Renal cortical epithelial cell (primary cell): Measurements from ENCODE around the gene ANKRD29. TPM values are rescaled to one million over a fixed set of nuclear protein-coding genes. Genes with fewer than 3 reads are reported as not detected.
A peak's percentile ranks its signal among the peaks of the same experiment; 100 is the strongest.
"Not testable (repeated sequence)": the region's sequence is repeated elsewhere in the genome, so short reads cannot be mapped to it uniquely, and the experiment has no call there.

ENCODE experiments used
- DNase-seq: peaks from one replicate; pipeline ENCODE4 v3.0.0-alpha.2; 2011; ENCODE audit warnings: low read depth
- total RNA-seq: library from RNA; depleted of rRNA; stranded (reverse); fragments of >200 nt; gene quantifications from 2 replicates; pipeline ENCODE4 v1.2.3, GENCODE V29; 2014

The ANKRD29 gene
- total RNA-seq, 1 donor from 2014 or later, result 7.2 TPM

DNA sequence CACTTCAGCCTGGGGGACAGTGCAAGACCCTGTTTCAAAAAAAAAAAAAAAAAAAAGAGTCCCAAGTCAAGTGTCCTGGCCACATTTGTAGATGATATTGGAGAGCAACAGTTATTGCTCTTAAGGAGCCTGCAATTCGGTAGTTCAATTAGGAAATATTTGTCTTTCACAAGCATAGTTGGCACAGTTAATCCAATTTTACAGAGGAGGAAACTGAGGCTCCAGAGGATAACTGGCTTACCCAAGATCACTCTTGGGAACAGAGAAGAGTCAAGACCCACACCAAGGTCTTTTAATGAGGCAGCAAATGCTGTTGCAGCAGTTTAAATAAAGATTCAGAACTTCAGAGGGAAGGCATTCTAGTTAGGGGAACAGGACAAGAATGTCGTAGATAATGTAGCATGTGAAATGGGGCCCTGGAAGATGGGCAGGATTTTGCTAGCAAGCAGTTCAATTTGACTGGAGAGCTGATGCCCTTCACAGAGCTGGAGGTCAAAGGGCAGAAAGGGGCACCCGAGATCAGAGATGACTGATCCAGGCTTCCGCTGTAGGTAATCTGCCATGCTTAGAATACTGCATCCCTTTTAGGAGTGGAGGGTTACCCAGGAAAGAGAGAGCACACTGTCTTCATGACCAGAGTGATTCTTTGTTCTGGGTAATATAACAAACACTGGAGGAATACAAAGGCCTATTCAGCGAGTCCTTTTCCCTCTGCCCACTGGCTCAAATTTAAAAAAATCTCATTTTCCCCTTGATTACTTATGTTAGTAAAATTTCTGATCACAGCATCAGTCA lies 79.4 kb downstream of the ANKRD29 start:
- DNase-seq, result no peak

DNA sequence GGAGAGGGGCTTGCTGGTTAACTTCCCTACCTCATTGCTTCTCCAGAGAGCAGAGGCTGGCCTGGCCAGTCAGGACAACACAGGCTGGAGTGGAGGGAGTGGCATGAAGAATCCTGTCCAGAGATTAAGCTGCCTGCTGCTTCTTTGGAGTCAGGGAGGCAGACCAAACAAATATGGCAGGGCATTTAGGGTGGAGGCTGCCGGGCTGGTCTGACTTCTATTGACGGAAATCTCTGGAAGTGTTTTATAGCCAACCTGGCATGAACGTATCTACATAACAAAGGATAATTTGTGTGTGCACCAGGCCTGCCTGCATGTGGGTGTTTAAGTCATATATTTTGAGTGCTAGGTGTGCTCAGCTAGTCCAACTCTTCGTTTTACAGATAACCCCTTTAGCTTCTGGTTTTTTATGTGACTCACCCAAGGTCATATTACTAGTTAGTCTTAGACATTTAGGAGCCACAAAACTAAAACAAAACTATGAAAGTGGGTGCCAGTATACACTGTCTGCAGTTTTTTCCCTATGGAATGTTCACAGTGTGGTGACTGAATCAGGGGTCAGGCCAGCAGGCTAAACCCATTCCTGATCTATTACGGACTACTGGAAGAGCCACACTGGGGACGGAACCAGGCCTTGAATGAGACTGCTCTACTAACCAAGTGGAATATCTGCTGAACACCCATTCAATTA lies 81.9 kb downstream of the ANKRD29 start:
- no peak for DNase-seq

DNA sequence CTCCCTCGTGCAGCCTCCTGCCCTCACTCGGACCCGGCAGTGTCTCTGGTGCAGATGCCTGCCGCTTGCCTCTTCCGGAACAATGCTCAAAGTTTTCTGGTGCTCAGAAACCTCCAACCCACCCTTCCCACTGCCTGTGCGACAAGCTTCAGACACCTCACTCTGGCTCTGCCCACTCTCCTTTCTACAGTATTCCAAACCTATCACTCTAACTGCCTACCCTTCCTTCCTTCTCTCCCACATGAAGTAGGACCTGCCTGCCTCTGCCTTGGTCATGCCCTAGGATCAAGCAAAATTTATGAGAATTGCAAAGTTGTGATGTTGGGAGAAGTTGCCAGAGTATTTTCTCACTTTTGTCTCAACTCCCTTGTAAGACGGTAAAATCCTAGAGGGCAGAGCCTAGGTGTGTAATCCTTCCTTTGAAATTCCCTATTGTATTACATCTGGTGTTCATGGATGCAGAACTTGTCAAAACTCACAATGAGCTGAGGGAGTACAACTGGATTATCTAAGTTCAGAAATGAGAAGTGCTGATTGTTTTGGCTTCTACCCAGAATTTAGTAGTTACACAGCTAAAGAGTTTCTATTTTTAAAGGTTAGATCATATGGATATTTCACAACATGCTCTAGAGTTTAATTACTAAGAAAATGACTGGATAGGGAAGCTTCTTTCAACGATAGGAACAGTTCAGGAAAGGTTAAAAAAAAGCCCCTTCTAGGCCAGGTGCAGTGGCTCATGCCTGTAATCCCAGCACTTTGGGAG lies 83.6 kb downstream of the ANKRD29 start:
- DNase-seq, result peak; percentile 62

DNA sequence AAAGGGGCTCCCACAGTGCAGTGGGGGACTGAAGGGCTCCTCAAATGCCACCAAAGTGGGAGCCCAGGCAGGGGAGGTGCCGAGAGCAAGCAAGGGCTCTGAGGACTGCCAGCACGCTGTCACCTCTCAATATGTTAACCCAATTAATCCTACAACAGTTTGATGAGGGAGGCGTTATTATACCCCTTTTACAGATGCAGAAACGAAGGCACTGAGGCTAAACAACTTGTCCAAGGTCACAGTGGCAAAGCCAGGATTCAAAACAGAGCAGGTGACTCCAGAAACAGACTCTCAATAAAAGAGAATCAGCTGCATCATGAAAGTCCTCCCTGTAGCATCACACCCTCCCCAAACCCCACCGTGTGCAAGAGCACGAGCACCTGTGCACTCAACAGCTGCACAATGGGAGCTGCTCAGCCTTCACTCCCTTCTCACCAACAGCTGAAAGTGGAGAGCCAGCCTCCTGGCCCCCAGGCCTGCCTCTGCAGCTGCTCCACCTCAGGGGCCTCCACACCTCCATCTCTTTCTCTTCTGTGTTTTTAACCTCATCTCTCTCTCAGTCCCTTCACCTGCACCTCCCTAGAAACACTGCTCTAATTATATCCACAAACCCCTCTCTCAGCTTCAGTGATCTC lies 84.5 kb downstream of the ANKRD29 start:
- DNase-seq, result no peak

DNA sequence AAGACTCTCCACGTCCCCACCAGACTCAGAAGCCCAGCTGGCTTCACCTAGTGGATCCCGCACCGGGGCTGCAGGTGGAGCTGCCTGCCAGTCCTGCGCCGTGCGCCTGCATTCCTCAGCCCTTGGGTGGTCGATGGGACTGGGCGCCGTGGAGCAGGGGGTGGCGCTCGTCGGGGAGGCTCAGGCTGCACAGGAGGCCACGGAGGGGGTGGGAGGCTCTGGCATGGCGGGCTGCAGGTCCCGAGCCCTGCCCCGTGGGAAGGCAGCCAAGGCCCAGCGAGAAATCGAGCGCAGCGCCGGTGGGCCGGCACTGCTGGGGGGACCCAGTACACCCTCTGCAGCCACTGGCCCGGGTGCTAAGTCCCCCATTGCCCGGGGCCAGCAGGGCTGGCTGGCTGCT lies 85.2 kb downstream of the ANKRD29 start:
- not testable (repeated sequence) for DNase-seq

DNA sequence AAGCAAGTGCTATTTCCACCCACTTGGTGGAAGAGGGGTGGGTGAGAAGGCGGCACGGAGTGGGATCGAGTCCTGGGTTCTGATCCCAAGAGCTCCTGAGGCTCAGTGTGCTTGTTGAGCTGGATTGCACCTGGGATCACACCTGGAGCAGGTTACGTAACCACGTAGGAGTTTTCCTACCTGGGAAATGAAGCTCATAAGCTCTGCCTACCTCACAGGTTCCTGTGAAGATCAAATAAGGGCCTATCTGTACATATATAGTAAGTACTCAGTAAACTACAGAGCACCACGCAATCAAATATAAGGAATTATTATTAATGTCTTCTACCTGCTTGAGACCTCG lies 87.4 kb downstream of the ANKRD29 start:
- no peak for DNase-seq

DNA sequence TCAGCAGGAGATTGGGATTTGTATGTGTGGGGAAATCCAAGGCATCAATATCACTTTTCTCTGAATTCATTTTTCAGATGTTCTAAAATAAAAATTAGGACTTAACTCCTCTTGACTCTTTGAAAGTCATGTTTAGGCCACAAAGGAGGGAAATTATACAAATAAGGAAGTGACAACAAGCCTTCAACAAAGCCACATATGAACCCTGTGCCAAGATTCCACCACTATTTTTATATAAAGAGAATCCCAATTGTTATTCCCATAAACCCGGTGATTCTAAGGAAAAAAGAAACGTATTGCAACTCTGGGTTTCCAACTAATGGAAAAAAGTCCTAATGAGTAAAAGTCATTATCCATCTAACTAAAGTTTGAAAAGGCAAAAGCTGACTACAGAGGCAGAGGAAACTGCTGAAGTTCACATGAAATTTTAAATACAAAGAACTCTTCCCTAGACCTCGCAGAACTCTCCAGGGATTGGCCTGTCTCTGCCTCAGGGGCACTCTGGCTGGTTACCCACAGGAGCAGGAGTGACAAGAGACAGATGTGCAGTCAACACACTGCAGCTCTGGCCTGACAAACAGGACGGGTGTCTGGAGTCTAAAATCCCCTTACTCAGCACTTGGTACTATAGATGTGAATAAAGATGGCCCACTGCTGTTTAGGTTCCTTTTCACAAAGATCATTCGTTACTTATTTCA lies 88.0 kb downstream of the ANKRD29 start:
- no peak for DNase-seq

DNA sequence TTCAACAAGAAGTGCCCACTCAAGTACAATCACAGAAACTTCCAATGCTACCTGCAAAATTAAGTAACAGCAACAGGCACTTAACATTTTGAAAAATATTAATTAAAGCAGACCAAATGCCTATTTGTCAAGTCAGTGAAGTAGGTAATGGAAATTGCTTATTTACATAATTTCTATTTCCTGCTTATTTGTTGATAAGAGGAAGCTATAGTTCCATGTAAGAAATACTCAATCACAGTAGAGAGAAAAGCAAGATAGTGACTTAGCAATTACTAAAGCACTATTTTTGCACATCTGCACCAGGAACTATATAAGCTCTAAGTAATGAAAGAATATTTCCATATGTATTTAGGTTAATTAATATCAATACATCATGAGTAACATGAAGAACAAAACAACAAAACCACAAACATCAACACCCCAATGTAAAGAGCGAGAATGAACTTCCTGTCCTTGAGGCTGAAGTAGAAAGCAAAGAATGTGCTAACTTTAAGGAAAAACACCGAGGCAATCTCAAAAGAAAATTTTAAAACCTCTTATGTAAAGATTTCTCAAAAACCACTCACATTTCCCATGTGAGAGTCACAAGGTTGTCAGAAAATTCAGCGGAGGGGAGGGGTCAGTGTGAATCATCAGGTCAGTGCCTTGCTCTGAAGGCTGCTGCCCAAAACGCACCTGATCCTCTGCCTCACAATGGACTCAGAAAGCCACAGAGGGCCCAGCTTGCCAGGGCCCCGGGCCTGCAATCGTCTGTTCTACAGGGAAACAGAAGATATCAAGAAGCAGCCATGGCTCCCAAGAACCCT lies 88.9 kb downstream of the ANKRD29 start:
- DNase-seq, result peak; percentile 91

DNA sequence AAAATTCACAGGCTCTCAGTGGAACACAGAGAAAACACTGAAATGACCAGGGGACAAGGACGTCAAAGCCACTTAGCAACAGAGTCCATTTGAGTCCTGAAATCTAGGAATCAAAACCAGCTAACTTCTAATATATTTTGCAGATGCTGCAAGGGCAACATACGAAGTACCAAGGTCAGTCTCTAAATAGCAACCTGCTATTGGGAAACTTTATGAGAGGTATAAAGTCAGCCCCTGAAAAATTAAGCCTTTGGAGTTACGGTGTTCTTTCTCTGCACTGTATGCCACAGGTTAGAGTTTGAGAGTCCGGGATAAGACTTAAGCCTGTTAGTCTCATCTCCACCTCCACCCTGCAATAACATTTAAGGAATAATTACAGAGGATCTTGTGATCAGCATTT lies 89.7 kb downstream of the ANKRD29 start:
- DNase-seq, result no peak

DNA sequence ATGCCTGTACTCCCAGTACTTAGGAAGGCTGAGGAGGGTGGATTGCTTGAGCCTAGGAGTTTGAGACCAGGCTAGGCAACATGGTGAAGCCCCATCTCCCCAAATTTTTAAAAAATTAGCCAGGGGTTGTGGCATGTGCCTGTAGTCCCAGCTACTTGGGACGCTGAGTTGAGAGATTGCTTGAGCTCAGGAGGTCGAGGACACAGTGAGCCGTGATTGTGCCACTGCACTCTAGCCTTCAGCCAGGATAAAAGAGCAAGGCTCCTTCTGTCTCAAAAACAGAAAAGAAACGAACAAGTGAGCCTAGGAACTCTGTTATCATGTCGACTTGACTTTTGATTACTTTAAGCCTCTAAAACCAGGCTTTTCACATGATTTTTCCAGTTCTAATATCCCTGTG lies 90.1 kb downstream of the ANKRD29 start:
- DNase-seq, result no peak

DNA sequence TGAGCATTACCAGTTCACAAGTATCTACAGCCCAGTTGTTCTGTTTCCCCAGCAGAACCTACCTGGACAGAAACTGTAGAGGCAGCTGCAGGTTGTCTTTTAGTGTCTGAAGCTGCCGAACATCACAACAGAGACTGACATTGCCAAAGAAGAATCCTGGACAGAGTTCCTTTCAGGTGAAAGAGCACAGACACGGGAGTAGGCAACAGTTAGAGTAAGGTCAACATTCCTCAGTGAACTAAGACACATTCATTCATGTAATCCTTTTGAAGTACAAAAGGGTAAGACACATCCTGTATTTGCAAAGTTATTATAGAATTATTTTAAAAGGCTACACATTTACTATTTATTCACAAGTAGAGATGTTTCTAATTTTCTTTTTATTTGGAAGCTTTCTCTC lies 90.7 kb downstream of the ANKRD29 start:
- no peak for DNase-seq

DNA sequence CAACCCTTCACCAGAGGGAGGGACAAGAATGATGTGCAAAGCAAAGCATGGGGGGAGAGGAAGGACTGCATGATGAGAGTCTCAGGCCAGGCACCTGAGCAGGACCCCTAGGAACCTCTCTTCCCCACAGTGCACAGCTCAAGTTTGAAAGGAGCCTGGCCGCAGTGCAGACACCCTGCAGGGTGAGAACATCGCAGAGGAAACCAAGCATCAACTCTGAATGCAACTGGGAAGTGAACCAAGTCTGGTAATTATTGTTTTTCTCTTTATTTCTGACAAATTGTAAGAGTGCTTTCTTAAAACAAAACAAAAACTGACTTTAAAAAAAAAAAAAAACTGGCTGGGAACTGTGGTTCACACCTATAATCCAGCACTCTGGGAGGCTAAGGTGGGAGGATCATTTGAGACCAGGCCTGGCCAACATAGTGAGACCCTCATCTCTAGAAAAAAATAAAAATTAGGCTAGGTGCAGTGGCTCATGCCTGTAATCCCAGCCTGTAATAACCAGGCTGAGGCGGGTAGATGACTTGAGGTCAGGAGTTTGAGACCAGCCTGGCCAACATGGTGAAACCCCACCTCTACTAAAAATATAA lies 91.7 kb downstream of the ANKRD29 start:
- DNase-seq, result no peak

DNA sequence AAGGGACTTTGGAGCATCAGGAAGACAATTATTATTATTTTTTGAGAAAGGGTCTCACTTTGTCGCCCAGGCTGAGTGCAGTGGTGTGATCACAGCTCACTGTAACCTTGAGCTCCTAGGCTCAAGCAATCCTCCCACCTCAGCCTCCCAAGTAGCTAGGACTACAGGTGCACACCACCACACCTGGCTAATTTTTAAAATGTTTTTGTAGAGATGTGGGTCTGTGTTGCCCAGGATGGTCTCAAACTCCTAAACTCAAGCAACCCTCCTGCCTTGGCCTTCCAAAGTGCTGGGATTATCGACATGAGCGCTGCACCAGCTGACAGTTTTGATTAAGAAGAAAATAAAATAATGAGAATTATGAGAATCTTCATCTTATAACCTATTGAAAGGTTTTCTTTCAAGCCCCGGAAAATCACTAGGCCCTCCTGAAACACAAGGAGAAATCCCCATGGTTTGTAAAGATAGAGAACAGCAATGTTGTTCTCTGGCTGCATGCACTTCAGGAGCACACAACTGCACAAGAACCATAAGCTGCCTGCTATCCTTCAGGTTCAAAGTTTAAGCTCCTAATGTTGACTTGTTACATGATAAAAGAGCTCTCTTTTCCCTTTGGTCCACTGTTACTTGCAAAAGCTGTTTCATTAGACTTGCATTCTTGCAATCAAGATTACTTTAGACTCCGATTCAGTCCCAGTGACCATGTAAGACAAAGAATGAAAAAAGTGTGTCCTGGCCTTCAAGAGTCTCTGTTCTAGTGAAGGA lies 93.2 kb downstream of the ANKRD29 start:
- no peak for DNase-seq

DNA sequence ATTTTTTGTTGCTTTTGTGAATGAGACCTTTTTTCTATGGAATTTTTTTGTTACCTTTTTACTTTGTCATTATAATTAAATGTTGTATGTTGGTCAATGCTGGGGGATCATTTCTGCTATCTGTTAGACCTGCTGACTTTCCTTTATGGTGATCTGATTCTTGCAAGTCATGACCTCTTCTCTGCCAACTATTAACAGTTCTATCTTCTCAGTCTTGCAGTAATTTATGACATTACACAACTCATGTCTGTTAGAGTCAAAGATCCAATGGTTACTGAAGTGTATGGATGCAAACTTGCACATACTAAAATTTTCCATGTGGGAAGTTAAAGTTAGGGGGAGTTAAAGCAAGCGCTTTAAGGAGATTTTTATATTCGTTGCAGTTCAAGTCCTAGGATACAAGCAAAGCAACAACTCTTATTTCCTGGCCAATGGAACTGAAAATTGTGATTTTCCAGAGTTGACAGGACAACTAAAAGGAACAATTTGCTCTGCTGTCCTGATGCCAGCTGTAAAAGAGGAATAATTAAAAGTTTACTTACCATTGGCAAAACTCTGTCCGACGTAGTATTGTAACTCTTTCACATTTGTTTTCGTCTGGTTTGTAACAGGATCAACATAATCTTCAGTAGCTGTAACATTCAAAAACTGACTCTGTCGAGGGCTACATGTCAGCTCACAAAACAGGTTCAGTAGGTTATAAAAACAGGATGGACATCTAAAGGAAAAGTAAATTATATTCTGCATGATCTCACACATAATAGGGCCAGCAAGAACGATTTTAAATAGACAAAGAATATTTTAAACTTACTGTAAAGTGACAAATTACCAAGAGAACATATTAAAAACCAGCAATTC lies 94.2 kb downstream of the ANKRD29 start:
- DNase-seq, result no peak

DNA sequence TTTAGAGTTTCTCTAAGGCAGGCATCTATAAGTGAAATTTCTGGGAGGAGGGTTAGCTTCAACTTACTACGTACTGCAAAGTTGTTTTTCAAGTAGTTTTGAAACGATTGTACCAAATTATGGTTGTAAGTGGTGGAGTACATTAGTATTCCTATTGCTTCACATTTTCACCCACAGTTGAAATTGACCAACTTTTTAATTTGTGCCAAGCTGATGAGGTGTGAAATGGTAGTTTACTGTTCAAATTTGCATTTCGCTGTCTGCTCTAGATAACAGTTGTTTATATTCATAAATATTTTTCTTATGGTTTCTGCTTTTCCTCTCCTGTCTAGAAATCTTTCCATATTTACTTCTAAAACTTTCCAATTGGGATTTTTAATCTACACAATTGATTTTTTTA lies 95.0 kb downstream of the ANKRD29 start:
- no peak for DNase-seq

DNA sequence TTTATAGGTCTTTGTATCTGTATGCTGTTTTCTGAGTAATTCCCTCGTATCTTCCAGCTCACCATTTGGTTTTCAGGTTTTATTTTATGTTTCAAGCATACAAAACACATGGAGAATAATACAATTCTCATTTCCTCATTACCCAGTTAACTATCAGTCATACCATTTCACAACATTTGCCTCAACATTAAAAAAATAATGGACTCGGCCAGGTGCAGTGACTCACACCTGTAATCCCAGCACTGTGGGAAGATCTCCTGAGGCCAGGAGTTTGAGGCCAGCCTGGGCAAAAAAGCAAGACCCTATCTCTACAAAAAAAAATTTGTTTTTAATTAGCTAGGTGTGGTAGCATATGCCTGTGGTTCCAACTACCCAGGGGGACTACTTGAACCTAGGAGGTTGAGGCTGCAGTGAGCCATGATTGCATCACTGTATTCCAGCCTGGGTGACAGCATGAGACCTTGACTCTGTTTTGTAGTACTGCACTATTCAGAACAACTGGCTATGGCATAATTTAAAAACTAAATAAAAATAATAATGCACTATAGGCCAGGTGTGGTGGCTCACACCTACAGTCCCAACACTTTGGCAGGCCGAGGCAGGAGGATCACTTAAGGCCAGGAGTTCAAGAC lies 96.7 kb downstream of the ANKRD29 start:
- DNase-seq, result peak; percentile 70

DNA sequence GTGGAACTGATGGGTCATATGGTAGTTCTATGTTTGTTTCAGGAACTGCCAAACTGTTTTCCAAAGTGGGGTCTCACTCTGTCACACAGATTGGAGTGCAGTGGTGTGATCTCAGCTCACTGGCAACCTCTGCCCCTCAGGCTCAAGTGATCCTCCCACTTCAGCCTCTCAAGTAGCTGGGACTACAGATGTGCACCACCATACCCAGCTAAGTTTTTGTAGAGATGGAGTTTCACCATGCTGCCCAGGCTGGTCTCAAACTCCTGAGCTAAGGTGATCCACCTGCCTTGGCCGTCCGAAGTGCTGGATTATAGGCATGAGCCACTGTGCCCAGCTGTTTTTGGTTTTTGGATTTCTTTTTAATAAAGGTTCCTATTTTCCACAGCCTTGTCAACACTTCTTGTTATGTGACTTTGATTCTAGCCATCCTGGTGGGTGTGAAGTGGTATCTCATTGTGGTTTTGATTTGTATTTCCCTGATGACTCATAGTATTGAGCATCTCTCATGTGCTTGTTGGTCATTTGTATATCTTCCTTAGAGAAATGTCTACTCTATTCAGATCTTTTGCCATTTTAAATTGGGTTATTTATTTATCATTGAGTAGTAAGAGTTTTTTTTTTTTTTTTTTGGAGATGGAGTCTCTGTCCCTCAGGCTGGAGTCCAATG lies 99.2 kb downstream of the ANKRD29 start:
- peak; percentile 83 for DNase-seq

DNA sequence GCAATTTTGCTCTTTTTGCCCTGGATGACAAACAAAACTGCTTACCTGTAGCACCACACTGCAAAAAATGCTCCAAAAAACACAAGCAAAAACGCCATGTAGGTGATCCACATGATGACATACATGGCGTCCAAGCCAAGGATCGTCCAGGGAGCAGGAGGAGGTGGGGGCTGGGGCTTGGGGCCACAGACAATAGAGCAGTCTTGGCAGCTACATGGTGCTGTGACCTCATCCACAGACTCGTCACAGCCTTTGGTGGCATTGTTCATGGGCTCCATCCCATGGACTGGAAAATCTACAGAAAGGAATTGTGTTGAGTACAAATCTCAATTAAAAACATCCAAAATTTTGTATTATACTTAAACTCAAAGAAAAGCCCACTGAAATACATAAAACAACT lies 102.5 kb downstream of the ANKRD29 start:
- DNase-seq, result no peak
